Breast epithelium (tissue), 3 donors: ENCODE results near the gene CEACAM3.

Experiments
- CTCF ChIP-seq, 3 donors: fragments of 450-650 bp; IDR thresholded peaks; one replicate each; pipeline ENCODE4 v1.5.1; 2016 to 2017; ENCODE audit warnings: antibody characterized with exemption in 3 of 3, mild to moderate bottlenecking in 3 of 3, moderate library complexity in 3 of 3
- POLR2A ChIP-seq: fragments of 450-650 bp; IDR thresholded peaks from one replicate; pipeline ENCODE4 v1.6.1; 2016; ENCODE audit warnings: antibody characterized with exemption, mild to moderate bottlenecking, moderate library complexity

- TF ChIP-seq POLR2A: no peak
- TF ChIP-seq CTCF (IDR thresholded peaks at IDR 0.05): no peak
Observed at GRCh38 chr19:41774515-41774980, 21.8 kb upstream of the CEACAM3 start.
